GM12878 (cell line): ENCODE data around the gene MRTFB. TPM values are rescaled to one million over a fixed set of nuclear protein-coding genes. Genes with fewer than 3 reads are reported as not detected.
A peak's percentile ranks its signal among the peaks of the same experiment; 100 is the strongest.

ENCODE experiments used
- ATAC-seq: fragments of 200-7000 bp; cut with Tn5 transposase; 3 replicates; pipeline ENCODE4 v1.9.1; 2020; ENCODE audit warnings: mild to moderate bottlenecking, moderate library complexity
- BruUV-seq: library from RNA; stranded (reverse); fragments of 400-500 nt; replicated peaks from 2 replicates; lab custom pipeline; 2021; lab: Mats Ljungman, UMichigan
- CTCF ChIA-PET: fragments of 300-600 bp; sonication (Branson Sonifier 250); formaldehyde crosslinking; extraction: SDS; loops from one replicate; lab custom pipeline; 2021; ENCODE audit warnings: inconsistent platforms; lab: Yijun Ruan, JAX
- POLR2A ChIA-PET: fragments of 350-600 bp; formaldehyde crosslinking; extraction: SDS; loops from one replicate; lab custom pipeline; 2021; ENCODE audit warnings: inconsistent platforms; lab: Charles Lee
- RAD21 ChIA-PET: fragments of 300-600 bp; sonication (Branson Sonifier 250); formaldehyde crosslinking; loops from one replicate; lab custom pipeline; 2023; ENCODE audit warnings: antibody characterized with exemption; ENCODE audit not compliant: unreplicated experiment; lab: Charles Lee
- SMC1A ChIA-PET: fragments of 300-600 bp; sonication (Branson Sonifier 250); formaldehyde crosslinking; loops from one replicate; lab custom pipeline; 2023; ENCODE audit not compliant: unreplicated experiment, uncharacterized antibody; lab: Charles Lee
- DNase-seq: peaks from one replicate; pipeline ENCODE4 v3.0.0-alpha.2; 2011; ENCODE audit warnings: low read depth, low spot score
- FAIRE-seq: peaks from 3 replicates; lab custom pipeline; 2011; peaks lifted over from hg19 to GRCh38; lab: Jason Lieb, UNC
- H2AFZ ChIP-seq: 2 replicates; pipeline ENCODE4 v1.6.0; 2011; ENCODE audit warnings: low read depth, low read length, control low read depth; ENCODE audit not compliant: control insufficient read depth
- H3K27ac ChIP-seq: 2 replicates; pipeline ENCODE4 v1.5.1; 2011; ENCODE audit warnings: control low read depth; ENCODE audit not compliant: control insufficient read depth, insufficient read depth
- H3K27me3 ChIP-seq, 2 experiments: replicated peaks in 1 of 2; 2 replicates each; pipeline versions ENCODE4 v1.6.0 to v1.6.1; 2011; ENCODE audit warnings: low read length in 1 of 2; ENCODE audit not compliant: control insufficient read depth in 2 of 2, insufficient read depth in 2 of 2
- H3K36me3 ChIP-seq, 2 experiments: 2 replicates each; pipeline ENCODE4 v1.5.1; 2011; ENCODE audit warnings: low read length in 1 of 2; ENCODE audit not compliant: control insufficient read depth in 2 of 2, insufficient read depth in 2 of 2
- H3K4me1 ChIP-seq: 2 replicates; pipeline ENCODE4 v1.6.1; 2011; ENCODE audit warnings: mild to moderate bottlenecking, low read length, moderate library complexity, mixed read lengths; ENCODE audit not compliant: control insufficient read depth, insufficient read depth
- H3K4me2 ChIP-seq: 2 replicates; pipeline ENCODE4 v1.6.0; 2011; ENCODE audit warnings: control low read depth; ENCODE audit not compliant: control insufficient read depth, insufficient read depth
- H3K4me3 ChIP-seq: fragments of 200-600 bp; sonication (generic); 2 replicates; pipeline ENCODE4 v1.5.1; 2016
- H3K79me2 ChIP-seq: 2 replicates; pipeline ENCODE4 v1.6.0; 2011; ENCODE audit warnings: low read length; ENCODE audit not compliant: control insufficient read depth, insufficient read depth
- H3K9ac ChIP-seq: 2 replicates; pipeline ENCODE4 v1.8.0; 2011; ENCODE audit warnings: low read length, control low read depth, mixed read lengths; ENCODE audit not compliant: control insufficient read depth, insufficient read depth
- H3K9me3 ChIP-seq: replicated peaks from 3 replicates; pipeline ENCODE4 v1.5.1; 2011; ENCODE audit warnings: mild to moderate bottlenecking, low read length; ENCODE audit not compliant: control insufficient read depth, insufficient read depth
- H4K20me1 ChIP-seq: 2 replicates; pipeline ENCODE4 v1.6.0; 2011; ENCODE audit not compliant: control insufficient read depth, insufficient read depth
- MLLT1 ChIP-seq: fragments of 450-650 bp; IDR thresholded peaks from 2 replicates; pipeline ENCODE4 v1.6.1; 2016; ENCODE audit warnings: mild to moderate bottlenecking
- PRDM15 ChIP-seq: fragments of 450-650 bp; formaldehyde crosslinking; IDR thresholded peaks from 2 replicates; pipeline ENCODE4 v1.4.0; 2020; ENCODE audit warnings: mild to moderate bottlenecking, moderate library complexity
- TAF1 ChIP-seq: IDR thresholded peaks from 2 replicates; pipeline ENCODE4 v1.6.1; 2011; ENCODE audit warnings: mild to moderate bottlenecking, low read depth, low read length, borderline replicate concordance
- YY1 ChIP-seq: IDR thresholded peaks from 2 replicates; pipeline ENCODE4 v1.6.1; 2011; ENCODE audit warnings: low read depth, mild to moderate bottlenecking, low read length
- WGBS: methylation state at CpG from one replicate; pipeline ENCODE4 v1.1.6; 2016; ENCODE audit warnings: low lambda C conversion rate; ENCODE audit not compliant: insufficient replicate concordance, insufficient coverage; ENCODE audit errors: missing lambda C conversion rate; 5-methylcytosine and 5-hydroxymethylcytosine counted together
- in situ Hi-C: fragments of 300-500 bp; cut with MboI; formaldehyde crosslinking; loops from 9 replicates; pipeline ENCODE4 v1.14.3; 2018; ENCODE audit warnings: mixed read lengths
- intact Hi-C: fragments of 100-400 bp; cut with micrococcal nuclease; formaldehyde crosslinking; loops from one replicate; pipeline ENCODE4 v1.14.2; 2022; ENCODE audit not compliant: unreplicated experiment
- polyA plus RNA-seq, 11 experiments: library from polyadenylated mRNA; depleted of rRNA in 4 of 11; unstranded in 6 of 11; stranded (reverse) in 5 of 11; fragments of >200 nt; fragmentation: Nextera tagmentation in 4 of 11; fragmentation: Illumina TruSeq in 1 of 11; extraction: Ambion mirVana in 4 of 11; extraction: Trizol in 1 of 11; gene quantifications; 1 replicate in 1 of 11; 2 replicates in 10 of 11; pipeline versions ENCODE4 v1.2.1 to v1.2.3, GENCODE V29; 2011 to 2016; ENCODE audit warnings: inconsistent platforms in 2 of 11, missing spikeins in 2 of 11, low read depth in 1 of 11
- total RNA-seq, 4 experiments: library from RNA; depleted of rRNA in 3 of 4; stranded (reverse); fragments of >200 nt in 3 of 4; fragmentation: Illumina TruSeq in 1 of 4; extraction: Trizol in 1 of 4; gene quantifications; 2 replicates each; pipeline versions ENCODE4 v1.2.1 to v1.2.3, GENCODE V29; 2013 to 2021

The MRTFB gene
- total and polyA plus RNA-seq, 10 of the 15 experiments (the other 5 are each of a cell fraction or from before 2014, with no cell fraction given), result 2.1 to 14.3 (median 8.0) TPM

GRCh38 chr16:14307059-14307526, 236.0 kb downstream of the MRTFB start (continued):
- TF ChIP-seq PRDM15 (CRISPR knock-in tag), result no peak

GRCh38 chr16:14307527-14308367, 236.6 kb downstream of the MRTFB start:
- H3K79me2 ChIP-seq, result peaks cover 97% of the 10 kb centered on the region
- H3K9ac ChIP-seq, result peak overlapping the region; percentile 92
- CTCF ChIA-PET, result interaction anchor here (1.1 to 8.9 kb wide), 6 partner anchors 22 to 238 kb away, joined by 3 to 49 read pairs (median 10); no protein-coding TSS in a partner anchor
- no peaks in the 10 kb centered on the region for H4K20me1 ChIP-seq
- peaks cover 41% of the 10 kb centered on the region for H3K4me1 ChIP-seq
- no peak overlapping the region for H2AFZ ChIP-seq
- TF ChIP-seq MLLT1 (peak; percentile 77; the same call in 1 of the 2 replicates), YY1 (peak; percentile 27; the same call in 1 of the 2 replicates), TAF1 (no peak)
- no peaks in the 10 kb centered on the region for H3K36me3 ChIP-seq
- 78% methylated on average over 23 of the region's 23 CpGs for WGBS
- FAIRE-seq (no peak), ATAC-seq (peak; percentile 4; the same call in 2 of the 3 replicates), DNase-seq (no peak)
- intact Hi-C loops (loop anchor here (2.0 to 10.0 kb wide), 2 partner anchors 195 to 297 kb away; no protein-coding TSS in a partner anchor), in situ Hi-C loops (loop anchor here (5.0 kb wide), 1 partner anchor 100 kb away; no protein-coding TSS in a partner anchor)
- SMC1A ChIA-PET, result interaction anchor here (0.9 to 10.7 kb wide), 9 partner anchors 8 to 219 kb away, joined by 3 to 95 read pairs (median 5); no protein-coding TSS in a partner anchor
- BruUV-seq, result no TSS peak
- no peaks in the 10 kb centered on the region; the same call in 2 of the 3 replicates for H3K9me3 ChIP-seq
- no peaks in the 10 kb centered on the region for H3K27me3 ChIP-seq
- POLR2A ChIA-PET, result interaction anchor here (0.6 to 1.7 kb wide), 4 partner anchors 9 to 196 kb away, joined by 4 to 11 read pairs (median 7); no protein-coding TSS in a partner anchor
- RAD21 ChIA-PET, result interaction anchor here (1.0 to 8.9 kb wide), 6 partner anchors 22 to 222 kb away, joined by 3 to 75 read pairs (median 8); no protein-coding TSS in a partner anchor
- peak overlapping the region; percentile 91 for H3K4me3 ChIP-seq
- peak overlapping the region; percentile 89 for H3K4me2 ChIP-seq
- peak overlapping the region; percentile 92 for H3K27ac ChIP-seq
